IPS-18c (cell line): ENCODE results near the gene SLC6A8.
A peak's percentile ranks its signal among the peaks of the same experiment; 100 is the strongest.

Experiments used
- H3K4me3 ChIP-seq: 2 replicates; pipeline ENCODE4 v1.7.0; 2013; ENCODE audit warnings: low read depth, mild to moderate bottlenecking, low read length, moderate library complexity; ENCODE audit not compliant: insufficient read depth
- H3K9me3 ChIP-seq: one replicate; pipeline ENCODE4 v1.6.1; 2013; ENCODE audit warnings: mild to moderate bottlenecking, low read length, moderate library complexity; ENCODE audit not compliant: control insufficient read depth, insufficient read depth

SLC6A8 gene

GRCh38 chrX:153709726-153710674 is 22.3 kb downstream of the SLC6A8 start:
- Histone ChIP-seq H3K9me3 (peaks cover 11% of the 10 kb centered on the region), H3K4me3 (no peak overlapping the region)

GRCh38 chrX:153714256-153714655 is 26.5 kb downstream of the SLC6A8 start:
- H3K4me3 ChIP-seq: no peak overlapping the region
- peaks cover 13% of the 10 kb centered on the region for H3K9me3 ChIP-seq

GRCh38 chrX:153717445-153717844 is 29.7 kb downstream of the SLC6A8 start:
- Histone ChIP-seq H3K4me3 (no peak overlapping the region), H3K9me3 (peaks cover 13% of the 10 kb centered on the region)

- Histone ChIP-seq H3K9me3 (peaks cover 16% of the 10 kb centered on the region), H3K4me3 (no peak overlapping the region)
Measured at GRCh38 chrX:153719238-153719637, 31.5 kb downstream of the SLC6A8 start.

GRCh38 chrX:153719701-153720100 is 32.0 kb downstream of the SLC6A8 start:
- H3K4me3 ChIP-seq: no peak overlapping the region
- peaks cover 16% of the 10 kb centered on the region for H3K9me3 ChIP-seq

GRCh38 chrX:153722704-153723350 is 35.1 kb downstream of the SLC6A8 start:
- H3K9me3 ChIP-seq: peaks cover 10% of the 10 kb centered on the region
- peak overlapping the region; percentile 61 for H3K4me3 ChIP-seq

GRCh38 chrX:153723351-153724251 is 35.9 kb downstream of the SLC6A8 start:
- peak overlapping the region; percentile 61 for H3K4me3 ChIP-seq
- H3K9me3 ChIP-seq: peaks cover 12% of the 10 kb centered on the region

GRCh38 chrX:153724252-153725038 is 36.7 kb downstream of the SLC6A8 start, which contains the start of the genes ABCD1 and BCAP31:
ABCD1 (plus strand) TSS chrX:153724856; CDS start chrX:153725267, 411 bp downstream.
BCAP31 (minus strand) TSS chrX:153724387; CDS start chrX:153723244, 1,143 bp downstream.
- peak within 1 kb of the TSS; percentile 61 for H3K4me3 ChIP-seq
- peaks cover 18% of the 10 kb centered on the region for H3K9me3 ChIP-seq

GRCh38 chrX:153725039-153725831 is 37.5 kb downstream of the SLC6A8 start:
- H3K4me3 ChIP-seq: no peak overlapping the region
- H3K9me3 ChIP-seq: peaks cover 18% of the 10 kb centered on the region

GRCh38 chrX:153725832-153726285 is 38.1 kb downstream of the SLC6A8 start:
- no peak overlapping the region for H3K4me3 ChIP-seq
- peaks cover 18% of the 10 kb centered on the region for H3K9me3 ChIP-seq

- no peak overlapping the region for H3K4me3 ChIP-seq
Measured at GRCh38 chrX:153726286-153727122, 38.8 kb downstream of the SLC6A8 start.

GRCh38 chrX:153727123-153727931 is 39.6 kb downstream of the SLC6A8 start:
- H3K9me3 ChIP-seq: peaks cover 21% of the 10 kb centered on the region
- no peak overlapping the region for H3K4me3 ChIP-seq

More at GRCh38 chrX:153726286-153727122, 38.8 kb downstream of the SLC6A8 start:
- H3K9me3 ChIP-seq: peaks cover 21% of the 10 kb centered on the region

GRCh38 chrX:153728095-153728494 is 40.4 kb downstream of the SLC6A8 start:
- H3K4me3 ChIP-seq: no peak overlapping the region
- peaks cover 17% of the 10 kb centered on the region for H3K9me3 ChIP-seq

- Histone ChIP-seq H3K4me3 (no peak overlapping the region), H3K9me3 (peaks cover 14% of the 10 kb centered on the region)
Measured at GRCh38 chrX:153728951-153729631, 41.4 kb downstream of the SLC6A8 start.
